T-helper 2 cell treated with Interferon-gamma antibody and Interleukin-4, amounts not matched to agents 5 μg/mL and 100 μg/mL, for 36 hours (primary cell): Measurements from ENCODE around the gene TMEM203.

Source experiments
- DNase-seq: peaks from one replicate; pipeline ENCODE4 v3.0.0; 2021; ENCODE audit warnings: low spot score
- H3K27ac Mint-ChIP-seq: one replicate; pipeline ENCODE4 v1.8.0; 2021; ENCODE audit warnings: mild to moderate bottlenecking, mixed read lengths
- H3K27me3 Mint-ChIP-seq: one replicate; pipeline ENCODE4 v1.8.0; 2021; ENCODE audit warnings: low read depth, mixed read lengths
- H3K36me3 Mint-ChIP-seq: one replicate; pipeline ENCODE4 v1.8.0; 2021; ENCODE audit warnings: low read depth, mixed read lengths
- H3K4me1 Mint-ChIP-seq: one replicate; pipeline ENCODE4 v1.8.0; 2021; ENCODE audit warnings: low read depth, mixed read lengths
- H3K4me3 Mint-ChIP-seq: one replicate; pipeline ENCODE4 v1.8.0; 2022; ENCODE audit warnings: mild to moderate bottlenecking, moderate library complexity, mixed read lengths
- H3K9me3 Mint-ChIP-seq: one replicate; pipeline ENCODE4 v1.8.0; 2021; ENCODE audit warnings: mixed read lengths

The TMEM203 gene

DNA sequence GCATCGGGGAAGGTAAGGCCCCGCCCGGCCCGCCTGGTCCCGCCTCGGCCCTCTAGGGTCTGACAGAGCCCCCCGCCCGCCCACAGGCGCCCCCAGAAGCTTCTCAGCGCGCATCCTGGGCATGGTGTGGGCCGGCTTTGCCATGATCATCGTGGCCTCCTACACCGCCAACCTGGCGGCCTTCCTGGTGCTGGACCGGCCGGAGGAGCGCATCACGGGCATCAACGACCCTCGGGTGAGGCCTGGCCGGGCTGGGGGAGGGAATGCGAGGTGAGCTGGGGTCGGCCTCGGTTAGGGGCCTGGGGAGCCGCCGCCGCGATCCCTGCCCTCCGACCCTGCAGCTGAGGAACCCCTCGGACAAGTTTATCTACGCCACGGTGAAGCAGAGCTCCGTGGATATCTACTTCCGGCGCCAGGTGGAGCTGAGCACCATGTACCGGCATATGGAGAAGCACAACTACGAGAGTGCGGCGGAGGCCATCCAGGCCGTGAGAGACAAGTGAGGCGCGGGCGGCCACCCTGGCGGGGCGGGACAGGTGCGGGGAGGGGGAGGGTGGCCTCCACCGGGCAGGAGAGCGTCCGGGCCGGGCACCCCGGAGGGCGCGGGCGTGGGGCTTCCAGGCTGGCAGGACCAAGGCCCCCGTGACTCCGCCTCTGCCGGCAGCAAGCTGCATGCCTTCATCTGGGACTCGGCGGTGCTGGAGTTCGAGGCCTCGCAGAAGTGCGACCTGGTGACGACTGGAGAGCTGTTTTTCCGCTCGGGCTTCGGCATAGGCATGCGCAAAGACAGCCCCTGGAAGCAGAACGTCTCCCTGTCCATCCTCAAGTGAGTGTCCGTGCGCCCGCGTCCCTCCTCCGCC, 42.7 kb downstream of the TMEM203 start:
- Mint-ChIP-seq H3K27ac (no peak overlapping the region), H3K36me3 (no peaks in the 10 kb centered on the region), H3K4me1 (peaks cover 5% of the 10 kb centered on the region), H3K27me3 (peaks cover 37% of the 10 kb centered on the region), H3K4me3 (no peak overlapping the region), H3K9me3 (no peaks in the 10 kb centered on the region)
- no peak for DNase-seq

DNA sequence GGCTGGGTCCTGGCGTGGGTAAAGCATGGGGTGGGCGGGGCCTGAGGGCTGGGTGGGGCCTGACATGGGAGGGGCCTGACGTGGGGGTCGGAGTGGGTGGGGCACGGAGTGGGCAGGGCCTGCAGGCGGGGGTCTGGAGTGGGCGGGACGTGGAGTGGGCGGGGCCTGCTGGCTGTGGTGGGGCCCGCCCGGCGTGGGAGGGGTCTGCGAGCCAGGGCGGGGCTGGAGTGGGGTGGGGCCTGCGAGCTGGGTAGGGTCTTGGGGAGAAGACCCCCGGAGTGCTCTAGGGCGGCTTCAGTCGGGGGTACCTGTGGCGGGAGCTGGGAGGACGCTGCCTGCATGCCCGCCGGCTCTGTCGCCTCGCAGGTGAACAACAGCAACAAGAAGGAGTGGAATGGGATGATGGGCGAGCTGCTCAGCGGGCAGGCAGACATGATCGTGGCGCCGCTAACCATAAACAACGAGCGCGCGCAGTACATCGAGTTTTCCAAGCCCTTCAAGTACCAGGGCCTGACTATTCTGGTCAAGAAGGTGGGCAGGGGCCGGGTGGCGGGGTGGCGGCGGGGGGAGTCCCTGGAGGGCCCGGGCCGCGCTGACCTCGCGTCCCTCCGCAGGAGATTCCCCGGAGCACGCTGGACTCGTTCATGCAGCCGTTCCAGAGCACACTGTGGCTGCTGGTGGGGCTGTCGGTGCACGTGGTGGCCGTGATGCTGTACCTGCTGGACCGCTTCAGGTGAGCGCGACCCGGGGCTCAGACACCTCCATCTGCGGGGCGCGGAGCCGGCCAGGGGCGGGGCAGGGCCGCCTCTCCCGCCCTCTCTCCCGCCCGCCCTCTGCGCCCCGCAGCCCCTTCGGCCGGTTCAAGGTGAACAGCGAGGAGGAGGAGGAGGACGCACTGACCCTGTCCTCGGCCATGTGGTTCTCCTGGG, 43.6 kb downstream of the TMEM203 start:
- no peak overlapping the region for H3K27ac Mint-ChIP-seq
- peaks cover 41% of the 10 kb centered on the region for H3K27me3 Mint-ChIP-seq
- peaks cover 6% of the 10 kb centered on the region for H3K4me1 Mint-ChIP-seq
- DNase-seq, result no peak
- H3K9me3 Mint-ChIP-seq, result no peaks in the 10 kb centered on the region
- H3K4me3 Mint-ChIP-seq, result no peak overlapping the region
- H3K36me3 Mint-ChIP-seq, result no peaks in the 10 kb centered on the region

- Mint-ChIP-seq H3K4me3 (no peak overlapping the region), H3K36me3 (no peaks in the 10 kb centered on the region), H3K4me1 (peaks cover 6% of the 10 kb centered on the region), H3K27me3 (peaks cover 38% of the 10 kb centered on the region), H3K27ac (no peak overlapping the region), H3K9me3 (no peaks in the 10 kb centered on the region)
- no peak for DNase-seq
Measured at GRCh38 chr9:137160716-137161557, 44.5 kb downstream of the TMEM203 start.

- Mint-ChIP-seq H3K4me3 (no peak overlapping the region), H3K4me1 (peaks cover 6% of the 10 kb centered on the region), H3K27me3 (peaks cover 38% of the 10 kb centered on the region), H3K27ac (no peak overlapping the region), H3K9me3 (no peaks in the 10 kb centered on the region), H3K36me3 (no peaks in the 10 kb centered on the region)
- no peak for DNase-seq
Measured at GRCh38 chr9:137160054-137160425, 45.4 kb downstream of the TMEM203 start.

DNA sequence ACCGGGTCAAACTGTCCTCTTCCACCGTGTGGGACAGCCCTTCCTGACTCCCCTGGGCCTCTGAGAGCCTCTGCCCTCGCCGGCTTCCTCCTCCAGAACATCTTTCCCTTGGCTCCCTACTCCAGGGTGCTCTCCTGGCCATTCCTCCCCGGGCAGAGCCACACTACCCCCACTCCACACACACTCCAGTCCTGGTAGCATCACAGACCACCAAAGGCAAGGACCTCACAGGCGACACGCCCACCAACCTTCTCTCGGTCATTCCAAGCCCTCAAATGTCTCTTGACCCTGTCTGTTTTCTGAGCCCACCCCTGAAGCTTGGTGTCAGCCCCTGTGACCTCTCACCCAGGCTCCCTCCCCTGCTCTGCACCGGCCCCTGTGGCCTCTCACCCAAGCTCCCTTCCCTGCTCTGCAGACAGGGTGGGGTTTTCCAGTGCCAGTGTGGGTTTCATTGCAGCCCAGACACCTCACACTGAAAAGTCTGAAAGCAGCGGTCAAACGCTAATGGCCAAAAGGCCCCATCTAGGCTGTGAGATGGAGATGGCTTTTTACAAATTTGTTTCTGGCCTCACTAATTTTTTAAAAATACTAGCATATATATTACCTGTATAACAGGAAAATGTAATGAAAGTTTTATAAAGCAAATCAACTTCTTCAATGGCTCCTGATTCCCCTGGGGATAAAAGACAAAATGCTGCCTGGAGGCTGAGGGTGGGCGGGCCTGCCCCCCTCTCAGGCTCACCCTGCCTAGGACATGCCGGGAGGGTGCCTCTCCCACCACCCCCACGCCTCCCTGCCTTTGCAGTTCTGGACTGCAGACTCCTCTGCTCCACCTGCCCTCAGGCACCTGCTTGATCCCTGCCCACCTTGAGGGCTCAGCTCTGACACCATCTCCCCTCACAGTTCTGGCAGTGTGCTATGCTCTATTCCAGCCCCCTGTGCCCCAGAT, 46.1 kb downstream of the TMEM203 start:
- no peak for DNase-seq
- H3K27ac Mint-ChIP-seq, result no peak overlapping the region

GRCh38 chr9:137158625-137159024, 46.8 kb downstream of the TMEM203 start:
- H3K9me3 Mint-ChIP-seq, result no peaks in the 10 kb centered on the region
- H3K36me3 Mint-ChIP-seq, result no peaks in the 10 kb centered on the region
- H3K4me3 Mint-ChIP-seq, result no peak overlapping the region
- peaks cover 39% of the 10 kb centered on the region for H3K27me3 Mint-ChIP-seq
- no peak overlapping the region for H3K27ac Mint-ChIP-seq
- no peak for DNase-seq
- peaks cover 6% of the 10 kb centered on the region for H3K4me1 Mint-ChIP-seq

More for the DNA sequence above, 46.1 kb downstream of the TMEM203 start:
- Mint-ChIP-seq H3K4me1 (peaks cover 6% of the 10 kb centered on the region), H3K4me3 (no peak overlapping the region), H3K9me3 (no peaks in the 10 kb centered on the region), H3K27me3 (peaks cover 41% of the 10 kb centered on the region), H3K36me3 (no peaks in the 10 kb centered on the region)

GRCh38 chr9:137157618-137158415, 47.6 kb downstream of the TMEM203 start:
- no peaks in the 10 kb centered on the region for H3K36me3 Mint-ChIP-seq
- DNase-seq, result no peak
- H3K4me1 Mint-ChIP-seq, result peaks cover 6% of the 10 kb centered on the region
- H3K27ac Mint-ChIP-seq, result no peak overlapping the region
- H3K9me3 Mint-ChIP-seq, result no peaks in the 10 kb centered on the region
- no peak overlapping the region for H3K4me3 Mint-ChIP-seq
- peaks cover 36% of the 10 kb centered on the region for H3K27me3 Mint-ChIP-seq

DNA sequence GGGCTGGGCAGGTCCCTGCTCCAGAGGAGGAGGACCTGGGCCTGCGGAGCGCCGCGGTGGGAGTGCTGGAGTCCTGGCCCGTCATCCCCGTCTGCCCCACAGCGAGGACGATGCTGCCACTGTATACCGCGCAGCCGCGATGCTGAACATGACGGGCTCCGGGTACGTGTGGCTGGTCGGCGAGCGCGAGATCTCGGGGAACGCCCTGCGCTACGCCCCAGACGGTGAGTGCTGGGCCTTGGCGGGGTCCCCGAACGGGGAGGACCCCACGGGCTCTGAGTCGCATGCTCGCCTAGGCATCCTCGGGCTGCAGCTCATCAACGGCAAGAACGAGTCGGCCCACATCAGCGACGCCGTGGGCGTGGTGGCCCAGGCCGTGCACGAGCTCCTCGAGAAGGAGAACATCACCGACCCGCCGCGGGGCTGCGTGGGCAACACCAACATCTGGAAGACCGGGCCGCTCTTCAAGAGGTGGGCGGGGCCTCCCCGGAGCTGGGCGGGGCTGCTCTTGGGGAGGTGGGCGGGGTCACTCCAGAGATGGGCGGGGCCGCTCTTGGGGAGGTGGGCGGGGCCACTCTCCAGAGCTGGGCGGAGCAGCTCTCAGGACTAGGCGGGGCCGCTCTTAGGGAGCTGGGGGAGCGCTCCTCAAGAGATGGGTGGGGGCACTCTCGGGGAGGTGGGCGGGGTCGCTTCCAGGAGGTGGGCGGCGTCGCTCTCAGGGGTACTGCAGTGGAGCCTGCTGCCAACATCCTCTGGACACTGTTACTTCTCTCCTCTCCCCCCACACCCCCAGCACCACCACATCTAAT, 48.7 kb downstream of the TMEM203 start:
- H3K36me3 Mint-ChIP-seq, result no peaks in the 10 kb centered on the region
- H3K4me3 Mint-ChIP-seq, result peak overlapping the region; percentile 46
- H3K27ac Mint-ChIP-seq, result no peak overlapping the region
- H3K9me3 Mint-ChIP-seq, result no peaks in the 10 kb centered on the region
- peaks cover 6% of the 10 kb centered on the region for H3K4me1 Mint-ChIP-seq
- H3K27me3 Mint-ChIP-seq, result peaks cover 34% of the 10 kb centered on the region
- DNase-seq, result peak; percentile 58
